K562 (cell line): Measurements from ENCODE around the gene VNN1.

Experiments used
- BCL6 ChIP-seq: fragments of 250-450 bp; sonication (Bioruptor Pico); IDR thresholded peaks from 2 replicates; pipeline ENCODE4 v1.4.0; 2020
- DLX4 ChIP-seq: fragments of 250-450 bp; sonication (Bioruptor Pico); IDR thresholded peaks from 2 replicates; pipeline ENCODE4 v1.6.1; 2021; ENCODE audit warnings: mild to moderate bottlenecking
- MED1 ChIP-seq: sonication (generic); formaldehyde crosslinking; IDR thresholded peaks from 2 replicates; pipeline ENCODE4 v1.8.1; 2023; ENCODE audit warnings: missing genetic modification reagents, borderline replicate concordance
- RREB1 ChIP-seq: fragments of 250-450 bp; sonication (Bioruptor Pico); IDR thresholded peaks from 2 replicates; pipeline ENCODE4 v1.4.0; 2020
- TFE3 ChIP-seq: fragments of 450-650 bp; formaldehyde crosslinking; IDR thresholded peaks from 2 replicates; pipeline ENCODE4 v1.4.0; 2020; ENCODE audit warnings: mild to moderate bottlenecking, mixed read lengths
- TRIM25 ChIP-seq: fragments of 450-650 bp; IDR thresholded peaks from 2 replicates; pipeline ENCODE4 v1.7.0; 2016; ENCODE audit warnings: borderline replicate concordance
- ZNF224 ChIP-seq: sonication (generic); formaldehyde crosslinking; IDR thresholded peaks from 2 replicates; pipeline ENCODE4 v1.8.0; 2022; ENCODE audit warnings: mild to moderate bottlenecking, missing genetic modification reagents

- TF ChIP-seq BCL6 (CRISPR knock-in tag) = no peak
- TF ChIP-seq ZNF224 (CRISPR knock-in tag) = no peak
- TF ChIP-seq MED1 = no peak
- no peak for TF ChIP-seq RREB1 (CRISPR knock-in tag)
- TF ChIP-seq TRIM25 = no peak
- TF ChIP-seq TFE3 (CRISPR knock-in tag) = no peak
- TF ChIP-seq DLX4 = no peak
Measured at GRCh38 chr6:132675749-132676148, 38.1 kb downstream of the VNN1 start.
